ENCODE results near the gene PITPNM1. TPM values are rescaled to one million over a fixed set of nuclear protein-coding genes. Genes with fewer than 3 reads are reported as not detected.
A peak's percentile ranks its signal among the peaks of the same experiment; 100 is the strongest.

Gene PITPNM1
- total and polyA plus RNA-seq, 2 of the 13 experiments (the other 11 are each of a cell fraction or from before 2014, with no cell fraction given), result 8.2 to 8.5 TPM

- TF ChIP-seq ZFP37 (CRISPR knock-in tag; IDR thresholded peaks at IDR 0.05; ENCODE audit: borderline replicate concordance) (no peak; the same call in 1 of the 2 replicates), ZFP91 (CRISPR knock-in tag; IDR thresholded peaks at IDR 0.05; ENCODE audit: borderline replicate concordance) (peak; percentile 74; the same call in 1 of the 2 replicates), MEF2D (CRISPR knock-in tag; IDR thresholded peaks at IDR 0.05) (no peak), ZBTB26 (CRISPR knock-in tag; IDR thresholded peaks at IDR 0.05; ENCODE audit: borderline replicate concordance) (no peak), GTF3A (CRISPR knock-in tag; conservative IDR thresholded peaks at IDR 0.05) (no peak), ZNF546 (CRISPR knock-in tag; conservative IDR thresholded peaks at IDR 0.05) (no peak), ELF4 (CRISPR knock-in tag; IDR thresholded peaks at IDR 0.05; ENCODE audit: borderline replicate concordance) (no peak), ARID2 (CRISPR knock-in tag; IDR thresholded peaks at IDR 0.05; ENCODE audit: borderline replicate concordance) (no peak), ZNF124 (CRISPR knock-in tag; IDR thresholded peaks at IDR 0.05) (no peak), STAG1 (CRISPR knock-in tag; IDR thresholded peaks at IDR 0.05) (no peak), FLYWCH1 (CRISPR knock-in tag; IDR thresholded peaks at IDR 0.05) (no peak), ZBTB44 (CRISPR knock-in tag; IDR thresholded peaks at IDR 0.05) (no peak), THAP11 (CRISPR knock-in tag; IDR thresholded peaks at IDR 0.05) (peak; percentile 68; the same call in 1 of the 2 replicates), HNRNPUL1 (IDR thresholded peaks at IDR 0.05; ENCODE audit: low read depth, low read length) (no peak), AGO1 (IDR thresholded peaks at IDR 0.05; ENCODE audit: low read depth, low read length, poor library complexity, severe bottlenecking) (peak; percentile 56), ZKSCAN8 (CRISPR knock-in tag; IDR thresholded peaks at IDR 0.05; ENCODE audit: borderline replicate concordance) (no peak; the same call in 1 of the 2 replicates), CHD2 (IDR thresholded peaks at IDR 0.05; ENCODE audit: low read depth, low read length) (no peak), CREB3 (CRISPR knock-in tag; IDR thresholded peaks at IDR 0.05) (no peak), NONO (IDR thresholded peaks at IDR 0.05) (no peak), NONO (CRISPR knock-in tag; conservative IDR thresholded peaks at IDR 0.05) (no peak), CBX2 (IDR thresholded peaks at IDR 0.05; ENCODE audit: low read depth, low read length) (no peak), CBX2 (CRISPR knock-in tag; IDR thresholded peaks at IDR 0.05; ENCODE audit: low read depth) (no peak), HOXA3 (CRISPR knock-in tag; IDR thresholded peaks at IDR 0.05) (no peak), HDAC2 (CRISPR knock-in tag; IDR thresholded peaks at IDR 0.05) (no peak; the same call in 1 of the 2 replicates), KAT2B (IDR thresholded peaks at IDR 0.05; ENCODE audit: borderline replicate concordance, low read depth, low read length) (no peak), YEATS4 (CRISPR knock-in tag; IDR thresholded peaks at IDR 0.05; ENCODE audit: borderline replicate concordance) (no peak), HNRNPH1 (optimal IDR thresholded peaks at IDR 0.05; ENCODE audit: low read depth, low read length) (no peak)
Observed at GRCh38 chr11:67463680-67464410, 41.3 kb downstream of the PITPNM1 start (continued).

Data from HepG2 (cell line).